Endothelial cell of hepatic sinusoid (primary cell): Measurements from ENCODE around the gene MGMT.

ENCODE experiments used
- in situ Hi-C: cut with HindIII; loops from 2 replicates; pipeline ENCODE4 v1.10.0; 2017; ENCODE audit warnings: low sequenced_read_pairs

MGMT gene

GRCh38 chr10:129754211-129755050, 287.4 kb downstream of the MGMT start:
- in situ Hi-C loops = no loop called here

- in situ Hi-C loops = no loop called here
Observed at GRCh38 chr10:129755158-129755591, 288.1 kb downstream of the MGMT start.

- in situ Hi-C loops = no loop called here
Observed at GRCh38 chr10:129755621-129756020, 288.6 kb downstream of the MGMT start.

GRCh38 chr10:129756912-129757901, 290.2 kb downstream of the MGMT start:
- in situ Hi-C loops = no loop called here

- in situ Hi-C loops = no loop called here
Observed at GRCh38 chr10:129758207-129759021, 291.4 kb downstream of the MGMT start.

GRCh38 chr10:129759214-129760002, 292.4 kb downstream of the MGMT start:
- in situ Hi-C loops = no loop called here

GRCh38 chr10:129760003-129760315, 292.9 kb downstream of the MGMT start:
- in situ Hi-C loops = no loop called here

GRCh38 chr10:129760416-129760815, 293.4 kb downstream of the MGMT start:
- in situ Hi-C loops = no loop called here

- in situ Hi-C loops = no loop called here
Observed at GRCh38 chr10:129761197-129761972, 294.3 kb downstream of the MGMT start.

GRCh38 chr10:129761981-129762956, 295.2 kb downstream of the MGMT start:
- in situ Hi-C loops = no loop called here

- in situ Hi-C loops = no loop called here
Observed at GRCh38 chr10:129764011-129764900, 297.2 kb downstream of the MGMT start.

GRCh38 chr10:129764901-129765663, 298.0 kb downstream of the MGMT start:
- in situ Hi-C loops = no loop called here

- in situ Hi-C loops = no loop called here
Observed at GRCh38 chr10:129765664-129766550, 298.9 kb downstream of the MGMT start.

- in situ Hi-C loops = no loop called here
Observed at GRCh38 chr10:129766611-129767550, 299.8 kb downstream of the MGMT start.
